ENCODE data around the gene RHOU.

RHOU gene

GRCh38 chr1:228752675-228753265 lies 17.5 kb downstream of the RHOU start:
- DNase-seq (ENCODE audit: low spot score): no peak
- POLR2A ChIA-PET (ENCODE audit: low non-redundant PET): no interaction called here
- H3K27ac ChIP-seq: no peak overlapping the region
- CTCF ChIA-PET: no interaction called here
- TF ChIP-seq CTCF (conservative IDR thresholded peaks at IDR 0.05; ENCODE audit: low read depth): no peak

- no peak for DNase-seq (ENCODE audit: low spot score)
- ChIA-PET CTCF (no interaction called here), POLR2A (ENCODE audit: low non-redundant PET) (no interaction called here)
- no peak overlapping the region for H3K27ac ChIP-seq
- TF ChIP-seq CTCF (conservative IDR thresholded peaks at IDR 0.05; ENCODE audit: low read depth): no peak
Observed at GRCh38 chr1:228753287-228753686, 18.0 kb downstream of the RHOU start.

- no peak overlapping the region for H3K27ac ChIP-seq
- CTCF ChIA-PET: interaction anchor here (0.6 kb wide), 1 partner anchor 287 kb away, joined by 5 read pairs; no protein-coding TSS in a partner anchor
- POLR2A ChIA-PET (ENCODE audit: low non-redundant PET): no interaction called here
- TF ChIP-seq CTCF (conservative IDR thresholded peaks at IDR 0.05; ENCODE audit: low read depth): no peak
- DNase-seq (ENCODE audit: low spot score): no peak
Observed at GRCh38 chr1:228753786-228754360, 18.6 kb downstream of the RHOU start.

GRCh38 chr1:228754646-228755268 lies 19.5 kb downstream of the RHOU start:
- POLR2A ChIA-PET (ENCODE audit: low non-redundant PET): no interaction called here
- H3K27ac ChIP-seq: no peak overlapping the region
- TF ChIP-seq CTCF (conservative IDR thresholded peaks at IDR 0.05; ENCODE audit: low read depth): no peak
- DNase-seq (ENCODE audit: low spot score): no peak
- CTCF ChIA-PET: interaction anchor here (0.6 kb wide), 1 partner anchor 286 kb away, joined by 5 read pairs; no protein-coding TSS in a partner anchor

GRCh38 chr1:228755800-228756199 lies 20.5 kb downstream of the RHOU start:
- ChIA-PET POLR2A (ENCODE audit: low non-redundant PET) (no interaction called here), CTCF (no interaction called here)
- no peak overlapping the region for H3K27ac ChIP-seq
- no peak for TF ChIP-seq CTCF (conservative IDR thresholded peaks at IDR 0.05; ENCODE audit: low read depth)
- DNase-seq (ENCODE audit: low spot score): no peak

GRCh38 chr1:228756457-228756856 lies 21.2 kb downstream of the RHOU start:
- DNase-seq (ENCODE audit: low spot score): no peak
- ChIA-PET POLR2A (ENCODE audit: low non-redundant PET) (no interaction called here), CTCF (interaction anchor here (0.6 kb wide), 1 partner anchor 1755 kb away, joined by 4 read pairs; no protein-coding TSS in a partner anchor)
- no peak for TF ChIP-seq CTCF (conservative IDR thresholded peaks at IDR 0.05; ENCODE audit: low read depth)
- H3K27ac ChIP-seq: no peak overlapping the region
